Kidney tubule cell (primary cell): ENCODE data around the gene ABCA2.
A peak's percentile ranks its signal among the peaks of the same experiment; 100 is the strongest.

Experiments used
- DNase-seq: peaks from one replicate; pipeline ENCODE4 v3.0.0-alpha.2; 2018; ENCODE audit warnings: low spot score

Gene ABCA2

GRCh38 chr9:136980669-136981478 lies 47.2 kb downstream of the ABCA2 start:
- DNase-seq: no peak

DNA sequence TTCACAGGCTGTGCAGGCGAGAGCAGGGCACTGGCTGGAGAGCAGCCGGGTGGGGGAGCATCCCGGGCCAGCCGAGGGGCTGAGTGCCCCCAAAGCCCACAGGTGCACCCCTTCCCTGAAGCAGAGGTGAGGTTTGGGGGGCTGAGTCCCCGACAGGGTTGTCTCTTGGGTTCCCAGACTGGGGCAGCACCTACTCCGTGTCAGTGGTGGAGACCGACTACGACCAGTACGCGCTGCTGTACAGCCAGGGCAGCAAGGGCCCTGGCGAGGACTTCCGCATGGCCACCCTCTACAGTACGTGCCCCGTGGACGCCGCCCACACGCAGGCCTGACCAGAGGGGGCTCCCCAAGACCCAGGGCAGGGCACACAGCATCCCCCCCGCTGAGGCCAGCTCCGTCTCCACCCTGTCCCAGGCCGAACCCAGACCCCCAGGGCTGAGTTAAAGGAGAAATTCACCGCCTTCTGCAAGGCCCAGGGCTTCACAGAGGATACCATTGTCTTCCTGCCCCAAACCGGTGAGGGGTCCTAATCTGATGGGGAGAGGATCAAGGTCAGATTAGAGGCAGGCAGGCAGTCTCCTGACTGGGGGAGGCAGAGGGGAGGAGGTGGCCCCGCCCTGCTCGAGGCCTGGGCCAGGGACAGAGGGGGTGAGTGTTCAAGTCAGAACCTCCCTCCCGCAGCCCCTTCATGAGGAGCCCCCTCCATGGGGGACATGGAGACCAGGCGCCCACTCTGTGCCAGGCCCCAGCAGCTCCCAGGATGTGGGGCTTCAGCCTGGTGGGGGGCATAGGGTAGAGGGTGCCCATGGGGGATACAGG lies 48.1 kb downstream of the ABCA2 start:
- DNase-seq: no peak

GRCh38 chr9:136978865-136979544 lies 49.0 kb downstream of the ABCA2 start:
- no peak for DNase-seq

- DNase-seq: peak; percentile 22
Observed at GRCh38 chr9:136978073-136978864, 49.8 kb downstream of the ABCA2 start.

DNA sequence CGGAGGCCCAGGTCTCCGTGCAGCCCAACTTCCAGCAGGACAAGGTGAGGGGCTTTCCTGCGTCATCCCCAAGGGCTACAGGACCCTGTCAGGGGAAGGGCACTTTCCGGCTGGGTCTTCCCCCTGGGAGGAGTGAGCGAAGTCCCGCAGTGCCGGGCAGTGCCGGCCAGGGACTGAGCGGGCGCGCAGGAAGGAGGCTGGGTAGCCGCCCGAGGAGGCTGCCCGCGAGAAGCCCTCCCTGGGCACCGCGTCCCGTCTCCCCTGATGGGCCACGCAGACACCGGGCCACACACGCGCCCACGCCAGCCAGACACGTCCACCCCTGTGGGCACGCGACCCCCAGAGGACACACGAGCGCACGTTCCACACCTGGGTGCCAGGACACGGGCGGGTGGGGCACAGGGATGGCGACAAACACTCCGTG lies 50.4 kb downstream of the ABCA2 start:
- DNase-seq: no peak

- DNase-seq: no peak
Observed at GRCh38 chr9:136977223-136977622, 50.8 kb downstream of the ABCA2 start, which contains the start of gene PTGDS. PTGDS (plus strand) TSS chr9:136977504; CDS start chr9:136977579, 75 bp downstream.

- DNase-seq: no peak
Observed at GRCh38 chr9:136975644-136976043, 52.4 kb downstream of the ABCA2 start.

DNA sequence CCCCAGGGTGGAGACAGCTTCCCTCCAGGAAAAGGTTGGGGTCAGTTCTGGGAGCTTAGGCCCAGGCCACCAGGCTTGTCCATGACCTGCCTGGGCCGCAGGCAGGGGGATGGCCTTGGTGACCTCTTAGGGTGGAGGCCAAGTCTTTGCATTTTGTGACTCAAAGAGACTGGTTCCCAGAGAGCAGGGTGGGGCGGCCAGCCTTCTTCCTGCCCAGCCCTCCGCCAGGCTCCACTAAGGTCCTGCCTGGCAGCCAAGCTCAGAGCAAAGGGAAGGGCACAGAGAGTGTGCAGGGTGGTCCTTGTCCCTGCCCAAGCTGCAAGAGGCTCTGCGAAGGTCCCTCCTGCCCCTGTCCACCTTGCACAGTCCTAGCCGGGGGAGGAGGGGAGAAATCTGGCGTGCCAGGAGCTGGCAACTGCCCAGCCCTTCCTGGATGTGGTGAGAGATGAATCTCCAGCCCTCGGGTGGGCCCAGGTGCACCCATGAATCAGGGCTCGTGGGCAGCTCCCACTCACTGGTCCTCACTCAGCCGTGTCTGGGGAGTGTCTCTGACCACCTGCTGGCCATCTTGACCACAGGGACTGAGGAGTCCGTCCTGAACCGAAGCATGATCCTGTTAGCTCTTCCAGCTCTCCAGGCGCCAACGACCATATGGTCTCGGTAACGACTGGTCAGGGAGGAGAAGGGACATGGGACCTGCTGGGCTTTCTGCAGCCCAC lies 53.1 kb downstream of the ABCA2 start:
- peak; percentile 29 for DNase-seq

DNA sequence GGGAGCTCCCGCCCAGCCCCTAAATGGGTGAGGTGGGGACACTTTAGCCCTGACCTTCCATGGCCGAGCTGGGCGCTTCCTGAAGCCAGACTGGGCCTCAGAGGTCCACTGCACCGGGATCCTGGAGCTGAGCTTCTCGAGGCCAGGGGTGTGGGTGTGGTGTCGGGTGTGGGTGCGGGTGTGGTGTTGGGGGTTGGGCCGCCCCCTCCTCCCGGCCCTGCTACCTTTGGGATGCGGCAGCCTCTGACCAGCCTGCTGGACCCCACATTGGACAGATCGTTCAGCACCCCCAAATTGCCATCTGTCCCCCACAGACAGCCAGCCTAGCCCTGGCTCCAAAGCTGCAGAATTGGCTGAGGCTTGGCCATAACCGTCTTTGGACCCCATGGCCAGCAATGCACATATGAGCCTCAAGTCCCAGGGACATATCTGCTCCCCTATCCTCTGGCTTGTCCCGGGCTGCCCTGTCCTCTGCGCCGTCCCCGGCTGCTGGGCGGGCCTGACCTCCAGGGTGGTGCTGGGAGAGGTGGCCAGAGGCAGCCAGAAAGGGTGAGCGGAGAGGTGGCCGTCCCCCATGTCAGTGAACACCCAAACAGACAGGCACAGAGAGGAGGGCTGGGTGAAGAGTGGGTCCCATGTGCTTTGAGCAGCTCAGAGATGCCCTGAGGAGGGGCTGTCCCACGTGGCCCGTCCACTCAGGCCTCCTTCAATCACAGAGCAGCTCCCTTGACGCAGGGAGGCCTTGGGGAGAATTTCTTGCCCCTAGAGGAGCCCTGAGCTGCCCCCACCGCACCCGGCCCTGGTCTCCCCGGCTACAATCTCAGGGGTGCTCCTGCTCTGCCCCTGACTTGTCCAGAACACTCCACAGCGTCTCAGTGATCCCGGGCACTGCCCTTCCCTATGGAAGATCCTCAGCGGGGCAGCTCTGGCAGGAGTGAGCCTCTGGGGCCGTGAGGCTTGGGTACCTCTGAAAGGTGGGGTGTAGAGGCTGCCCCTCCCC lies 54.1 kb downstream of the ABCA2 start:
- no peak for DNase-seq

DNA sequence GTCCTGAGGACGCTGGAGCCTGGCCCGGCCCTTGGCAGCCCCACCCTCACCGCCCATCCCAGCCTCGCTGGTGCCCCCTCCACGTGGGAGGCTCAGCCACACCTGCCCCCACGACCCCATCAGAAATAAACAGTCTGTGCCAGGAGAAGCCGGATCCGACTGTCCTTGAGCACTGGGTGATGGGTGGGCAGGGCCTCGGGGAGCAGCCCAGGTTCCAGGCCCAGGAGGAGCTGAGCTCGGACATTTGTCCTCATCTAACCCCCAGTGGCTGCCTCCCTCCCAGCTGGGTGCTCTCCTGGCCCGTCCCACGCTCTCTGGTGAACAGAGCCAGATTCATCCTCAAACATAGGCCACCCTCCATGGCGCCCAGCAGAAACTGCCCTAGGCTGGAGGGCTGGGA lies 55.3 kb downstream of the ABCA2 start:
- DNase-seq: no peak

DNA sequence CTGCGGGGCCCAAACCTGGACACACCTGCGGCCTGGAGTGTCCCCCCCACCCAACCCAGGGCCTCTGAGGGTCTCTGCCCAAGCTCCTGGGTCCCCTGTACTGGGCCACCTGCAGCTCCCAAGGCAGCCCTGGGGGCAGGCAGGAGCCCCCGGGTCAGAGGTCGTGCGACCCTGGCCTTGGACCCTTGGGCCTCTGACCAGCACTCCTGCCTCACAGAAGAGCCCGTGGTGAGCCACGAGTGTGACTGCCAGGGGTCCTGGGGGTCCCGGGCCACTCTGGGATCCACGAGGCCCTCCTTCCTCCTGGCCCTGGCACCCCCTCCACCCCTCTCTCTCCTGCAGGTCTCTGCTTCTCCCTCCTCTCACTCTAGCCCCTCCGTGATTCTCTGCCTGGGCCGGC lies 55.7 kb downstream of the ABCA2 start:
- no peak for DNase-seq

DNA sequence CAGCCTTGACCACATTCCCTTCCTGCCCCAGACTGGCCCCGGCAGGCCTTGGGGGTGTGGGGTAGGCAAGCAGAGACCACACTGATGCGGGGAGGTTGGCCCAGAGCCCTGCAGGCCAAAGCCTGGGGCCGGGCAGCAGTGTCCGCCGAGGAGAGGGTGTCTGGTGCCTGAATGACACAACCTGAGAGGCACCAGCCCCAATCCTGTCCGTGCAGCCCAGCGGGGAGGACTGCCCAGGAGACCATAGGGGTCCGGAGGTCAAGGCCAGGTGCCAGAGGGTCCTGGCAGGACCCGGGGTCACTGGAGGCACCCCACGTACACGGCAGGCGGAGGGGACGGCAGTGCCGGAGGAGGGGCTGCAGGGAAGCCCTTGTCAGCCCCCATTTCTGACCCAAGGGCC lies 56.3 kb downstream of the ABCA2 start:
- no peak for DNase-seq

- no peak for DNase-seq
Observed at GRCh38 chr9:136970361-136970760, 57.7 kb downstream of the ABCA2 start.

- DNase-seq: no peak
Observed at GRCh38 chr9:136969774-136970173, 58.3 kb downstream of the ABCA2 start.

DNA sequence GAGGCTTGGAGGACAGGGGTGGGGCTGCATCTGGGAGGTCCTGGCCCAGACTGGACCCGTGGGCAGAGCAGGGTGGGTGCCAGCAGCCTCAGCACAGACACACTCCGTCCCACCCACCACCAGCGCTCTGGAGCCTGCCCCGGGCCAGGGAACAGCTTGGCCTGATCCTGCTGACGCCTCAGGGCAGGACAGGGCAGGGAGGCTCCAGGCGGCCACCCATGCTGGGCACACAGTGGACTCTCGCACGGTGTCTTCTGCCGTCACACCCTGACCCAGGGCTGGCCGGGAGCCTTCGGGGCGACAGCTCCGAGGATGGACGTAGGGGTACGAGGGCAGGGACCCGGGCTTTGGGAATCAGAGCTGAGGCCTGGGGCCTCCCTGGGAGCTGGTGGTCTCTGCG lies 58.9 kb downstream of the ABCA2 start:
- DNase-seq: no peak

DNA sequence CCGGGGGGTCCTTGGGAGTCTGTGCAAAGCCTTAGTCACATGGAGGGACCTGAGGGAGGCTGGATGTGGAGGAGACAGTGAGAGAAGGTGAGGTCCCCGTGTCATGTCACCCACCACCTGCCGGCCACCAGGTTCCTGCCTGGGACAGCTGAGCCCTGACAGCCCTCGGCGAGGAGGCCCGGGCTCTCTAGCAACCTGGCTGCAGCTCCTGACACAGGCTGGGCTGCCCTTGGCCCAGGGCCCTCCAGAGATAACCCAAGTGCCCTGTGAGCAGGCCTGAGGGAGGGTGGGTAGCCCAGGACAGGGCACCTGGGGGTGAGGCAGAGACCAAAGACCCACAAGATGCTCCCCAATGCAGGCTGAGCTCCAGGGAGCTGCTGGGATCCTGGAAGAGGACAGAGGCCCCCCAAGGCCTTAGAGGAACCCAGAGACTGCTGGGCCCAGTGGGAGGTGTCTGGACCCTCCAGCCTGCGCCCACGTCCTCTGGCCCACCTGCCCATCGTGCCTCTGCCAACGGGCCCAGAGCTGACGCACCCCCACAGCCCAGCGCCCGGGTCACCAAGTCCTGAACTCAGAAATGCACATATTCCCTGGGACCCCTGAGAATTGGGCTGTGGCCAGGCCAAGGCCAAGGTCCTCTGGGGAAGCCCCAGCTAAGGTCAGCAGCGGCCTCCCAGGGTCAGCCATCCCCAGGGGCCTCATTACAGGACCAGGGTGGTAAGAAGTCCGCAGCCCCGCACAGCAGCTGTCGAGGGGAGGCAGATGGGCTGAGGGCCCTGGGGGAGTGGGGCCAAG lies 59.5 kb downstream of the ABCA2 start:
- no peak for DNase-seq

DNA sequence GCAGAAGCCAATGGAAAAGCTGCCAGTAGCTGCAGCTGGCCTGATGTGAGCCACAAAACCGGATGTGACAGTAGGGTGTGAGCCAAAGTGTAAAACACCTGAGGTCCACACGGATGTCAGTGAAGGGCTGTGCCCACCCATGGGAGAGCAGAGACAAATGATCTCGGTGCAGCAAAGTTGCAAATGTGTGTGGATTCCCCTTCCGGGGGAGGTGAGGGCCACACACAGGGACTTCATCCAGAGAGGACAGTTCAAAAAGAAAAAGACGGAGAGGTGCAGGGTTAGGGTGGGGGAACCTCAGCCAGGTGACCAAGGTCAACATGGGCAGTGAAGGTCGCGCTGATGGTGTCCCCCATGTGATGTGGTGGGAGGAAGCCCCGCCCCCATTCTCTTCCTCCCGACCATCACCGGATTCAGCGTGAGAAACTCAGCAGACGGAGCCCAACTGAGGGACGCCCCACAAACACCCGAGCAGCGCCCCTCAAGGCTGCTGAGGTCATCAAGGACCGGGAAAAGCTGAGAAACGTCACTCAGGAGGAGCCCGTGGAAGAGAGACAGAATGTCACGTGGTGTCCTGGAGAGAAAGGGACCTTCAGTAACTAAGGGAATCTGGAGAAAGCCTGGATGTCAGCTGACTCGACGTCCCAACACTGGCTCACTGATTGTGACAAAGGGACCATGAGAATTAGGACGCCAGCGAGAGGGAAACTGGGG lies 62.1 kb downstream of the ABCA2 start:
- DNase-seq: no peak

DNA sequence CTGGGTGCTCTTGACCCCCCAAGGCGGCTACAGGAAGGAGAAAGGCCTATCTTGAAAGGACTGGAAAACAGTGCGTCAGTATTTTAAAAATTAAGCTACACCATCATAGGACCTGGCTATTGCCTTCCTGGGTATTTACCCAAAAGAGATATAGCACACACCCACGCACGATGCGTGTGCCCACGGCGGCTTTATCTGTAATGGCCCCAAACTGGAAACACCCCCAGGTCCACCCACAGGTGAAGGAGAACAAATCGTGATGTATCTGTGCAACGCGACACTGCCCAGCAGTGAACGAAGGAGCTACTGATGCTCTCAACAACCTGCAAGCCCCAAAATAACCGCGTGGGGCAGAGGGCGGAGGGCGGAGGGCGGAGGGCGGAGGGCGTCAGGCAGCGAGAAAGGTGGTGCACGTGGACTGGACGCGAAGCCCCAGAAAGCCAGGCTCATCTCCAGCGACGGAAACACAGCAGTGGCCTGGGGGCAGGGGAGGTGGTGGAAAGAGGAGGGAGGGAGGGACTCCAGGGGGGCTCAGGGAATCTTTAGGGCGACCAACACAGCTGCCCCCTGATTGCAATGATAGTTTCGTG lies 63.1 kb downstream of the ABCA2 start:
- no peak for DNase-seq
